DND-41 (cell line): ENCODE data around the gene CHN1.

ENCODE experiments used
- EZH2 ChIP-seq: IDR thresholded peaks from 3 replicates; pipeline ENCODE4 v1.6.1; 2012; ENCODE audit warnings: borderline replicate concordance, low read depth, mild to moderate bottlenecking, moderate library complexity, low read length, inconsistent platforms; ENCODE audit not compliant: severe bottlenecking
- TF ChIP-seq, protein P1 (sequence below): IDR thresholded peaks from 2 replicates; pipeline ENCODE4 v1.5.1; 2012; ENCODE audit warnings: borderline replicate concordance, low read length, moderate library complexity, mild to moderate bottlenecking; ENCODE audit not compliant: poor library complexity, severe bottlenecking; ENCODE audit errors: extremely low read depth

DNA sequence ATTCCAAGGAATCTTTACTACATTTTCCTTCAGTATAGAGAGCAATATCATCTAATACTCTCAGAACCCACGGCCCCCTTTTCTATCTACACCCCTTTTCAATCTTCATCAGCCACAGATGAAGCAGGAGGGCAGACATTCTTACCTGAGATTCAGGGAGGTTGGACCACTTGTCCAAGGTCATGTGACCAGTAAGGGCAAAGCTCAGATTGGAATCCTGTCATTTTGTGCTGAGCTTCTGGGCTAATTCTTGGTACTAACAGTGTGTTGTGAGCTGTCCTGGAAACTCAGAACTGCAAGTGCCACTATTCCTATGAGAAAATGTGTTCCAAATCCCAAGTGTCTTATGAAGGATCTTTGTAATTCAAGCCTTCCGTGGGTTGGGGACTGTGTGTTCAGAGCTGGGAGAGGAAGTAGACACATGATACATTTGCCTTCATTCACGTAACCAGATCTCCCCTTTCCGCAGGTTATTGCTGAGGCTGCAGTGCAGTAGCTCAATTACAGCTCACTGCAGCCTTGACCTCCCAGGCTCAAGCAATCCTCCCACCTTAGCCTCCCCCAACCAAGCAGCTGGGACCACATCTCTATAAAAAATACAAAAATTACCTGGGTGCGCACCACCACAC lies 244.2 kb downstream of the CHN1 start:
- TF ChIP-seq, protein P1, sequence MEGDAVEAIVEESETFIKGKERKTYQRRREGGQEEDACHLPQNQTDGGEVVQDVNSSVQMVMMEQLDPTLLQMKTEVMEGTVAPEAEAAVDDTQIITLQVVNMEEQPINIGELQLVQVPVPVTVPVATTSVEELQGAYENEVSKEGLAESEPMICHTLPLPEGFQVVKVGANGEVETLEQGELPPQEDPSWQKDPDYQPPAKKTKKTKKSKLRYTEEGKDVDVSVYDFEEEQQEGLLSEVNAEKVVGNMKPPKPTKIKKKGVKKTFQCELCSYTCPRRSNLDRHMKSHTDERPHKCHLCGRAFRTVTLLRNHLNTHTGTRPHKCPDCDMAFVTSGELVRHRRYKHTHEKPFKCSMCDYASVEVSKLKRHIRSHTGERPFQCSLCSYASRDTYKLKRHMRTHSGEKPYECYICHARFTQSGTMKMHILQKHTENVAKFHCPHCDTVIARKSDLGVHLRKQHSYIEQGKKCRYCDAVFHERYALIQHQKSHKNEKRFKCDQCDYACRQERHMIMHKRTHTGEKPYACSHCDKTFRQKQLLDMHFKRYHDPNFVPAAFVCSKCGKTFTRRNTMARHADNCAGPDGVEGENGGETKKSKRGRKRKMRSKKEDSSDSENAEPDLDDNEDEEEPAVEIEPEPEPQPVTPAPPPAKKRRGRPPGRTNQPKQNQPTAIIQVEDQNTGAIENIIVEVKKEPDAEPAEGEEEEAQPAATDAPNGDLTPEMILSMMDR, result no peak
- no peak for TF ChIP-seq EZH2
